ENCODE results near the gene RNF168. TPM values are rescaled to one million over a fixed set of nuclear protein-coding genes. Genes with fewer than 3 reads are reported as not detected.
"Not testable (repeated sequence)": the region's sequence is repeated elsewhere in the genome, so short reads cannot be mapped to it uniquely, and the experiment has no call there.

RNF168 gene
- total and polyA plus RNA-seq, 8 donors: 3.2 to 10.8 (median 6.5) TPM

DNA sequence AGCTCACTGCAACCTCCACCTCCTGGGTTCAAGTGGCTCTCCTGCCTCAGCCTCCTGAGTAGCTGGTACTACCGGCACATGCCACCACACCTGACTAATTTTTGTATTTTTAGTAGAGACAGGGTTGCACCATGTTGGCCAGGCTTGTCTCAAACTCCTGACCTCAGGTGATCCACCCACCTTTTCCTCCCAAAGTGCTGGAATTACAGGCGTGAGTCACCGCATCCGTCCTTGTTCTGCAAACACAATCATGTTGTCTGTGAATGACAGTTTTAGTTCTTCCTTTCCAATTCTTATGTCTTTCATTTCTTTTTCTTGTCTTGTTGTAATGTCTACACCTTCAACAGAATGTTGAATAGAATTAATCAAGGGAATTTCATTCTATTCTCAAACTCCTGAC lies 27.9 kb upstream of the RNF168 start:
- TF ChIP-seq, protein P1, sequence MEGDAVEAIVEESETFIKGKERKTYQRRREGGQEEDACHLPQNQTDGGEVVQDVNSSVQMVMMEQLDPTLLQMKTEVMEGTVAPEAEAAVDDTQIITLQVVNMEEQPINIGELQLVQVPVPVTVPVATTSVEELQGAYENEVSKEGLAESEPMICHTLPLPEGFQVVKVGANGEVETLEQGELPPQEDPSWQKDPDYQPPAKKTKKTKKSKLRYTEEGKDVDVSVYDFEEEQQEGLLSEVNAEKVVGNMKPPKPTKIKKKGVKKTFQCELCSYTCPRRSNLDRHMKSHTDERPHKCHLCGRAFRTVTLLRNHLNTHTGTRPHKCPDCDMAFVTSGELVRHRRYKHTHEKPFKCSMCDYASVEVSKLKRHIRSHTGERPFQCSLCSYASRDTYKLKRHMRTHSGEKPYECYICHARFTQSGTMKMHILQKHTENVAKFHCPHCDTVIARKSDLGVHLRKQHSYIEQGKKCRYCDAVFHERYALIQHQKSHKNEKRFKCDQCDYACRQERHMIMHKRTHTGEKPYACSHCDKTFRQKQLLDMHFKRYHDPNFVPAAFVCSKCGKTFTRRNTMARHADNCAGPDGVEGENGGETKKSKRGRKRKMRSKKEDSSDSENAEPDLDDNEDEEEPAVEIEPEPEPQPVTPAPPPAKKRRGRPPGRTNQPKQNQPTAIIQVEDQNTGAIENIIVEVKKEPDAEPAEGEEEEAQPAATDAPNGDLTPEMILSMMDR (IDR thresholded peaks at IDR 0.05): no peak
- intact Hi-C loops (cut with DNase I): no loop called here
- H3K9me3 ChIP-seq: no peaks in the 10 kb centered on the region
- H3K4me3 ChIP-seq: no peak overlapping the region
- WGBS, 2 donors: 76 to 93% methylated on average over 4 of the region's 4 CpGs
- DNase-seq (no peak), FAIRE-seq (no peak), ATAC-seq (no peak)
- no peaks in the 10 kb centered on the region for H3K4me1 ChIP-seq
- H3K27me3 ChIP-seq: peaks cover 0 to 4% (median 0%) of the 10 kb centered on the region in 4 donors
- no peak overlapping the region for H3K27ac ChIP-seq
- no peaks in the 10 kb centered on the region for H3K36me3 ChIP-seq

DNA sequence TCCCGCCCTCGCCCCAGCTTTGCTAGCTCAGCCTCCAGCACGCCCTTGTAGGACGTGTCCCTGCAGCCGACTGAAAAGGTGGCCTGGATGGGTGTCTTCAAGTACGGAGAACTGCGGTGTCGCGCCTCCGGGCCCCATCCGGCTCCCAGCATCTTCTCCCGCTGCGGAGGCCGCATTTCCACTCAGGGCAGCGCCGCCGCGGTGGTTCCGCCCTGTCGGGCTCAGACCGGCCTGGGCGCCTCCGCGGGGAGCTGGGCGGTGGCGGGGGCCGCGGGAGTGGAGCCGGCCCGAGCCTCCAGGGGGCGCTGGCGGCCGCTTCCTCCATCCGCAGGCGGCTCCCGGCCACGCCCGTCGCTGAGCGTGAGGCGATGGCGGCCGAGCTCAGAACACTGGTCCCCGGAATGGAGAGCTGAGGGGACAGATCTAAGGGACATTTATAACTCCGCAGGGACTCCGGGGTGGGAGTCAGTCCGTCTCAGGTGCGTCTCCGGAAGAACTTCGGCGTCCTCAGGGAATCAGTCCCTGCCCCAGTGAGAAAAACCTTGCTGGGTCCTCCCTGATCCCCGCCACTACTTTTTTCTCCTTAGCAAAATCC lies 25.2 kb upstream of the RNF168 start:
- peak; percentile 90 to 100 (median 96) for ATAC-seq
- no peaks in the 10 kb centered on the region for H3K4me1 ChIP-seq
- H3K27ac ChIP-seq: peak overlapping the region in 1 of 4 donors; percentile 39
- H3K36me3 ChIP-seq: no peaks in the 10 kb centered on the region
- TF ChIP-seq, protein P1 (IDR thresholded peaks at IDR 0.05): peak; percentile 36 to 81 (median 53)
- intact Hi-C loops (cut with DNase I): no loop called here
- FAIRE-seq: no peak
- DNase-seq: peak; percentile 17 to 85 (median 57)
- H3K9me3 ChIP-seq: no peaks in the 10 kb centered on the region
- peak overlapping the region in 3 of 4 donors; percentile 12 to 39 (median 35) for H3K4me3 ChIP-seq
- peaks cover 0 to 4% (median 0%) of the 10 kb centered on the region in 4 donors for H3K27me3 ChIP-seq
- 6 to 7% methylated on average over 51 to 52 of the region's 52 CpGs for WGBS, 2 donors

DNA sequence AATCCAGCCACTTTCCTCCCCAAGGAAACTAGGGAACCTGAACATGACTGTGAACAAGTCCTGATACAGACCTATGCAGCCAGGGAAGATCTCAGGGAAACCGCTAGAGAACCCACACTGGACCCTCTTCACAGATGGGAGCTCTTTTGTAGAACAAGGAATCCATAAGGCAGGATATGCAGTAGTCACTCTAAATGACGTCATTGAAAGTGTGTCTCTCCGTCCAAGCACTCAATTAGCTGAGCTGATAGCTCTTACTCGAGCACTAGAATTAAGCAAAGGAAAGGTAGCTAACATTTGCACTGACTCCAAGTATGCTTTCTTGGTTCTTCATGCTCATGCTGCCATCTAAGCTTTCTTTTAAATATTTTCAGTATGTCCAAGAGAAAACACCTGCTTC lies 21.6 kb upstream of the RNF168 start:
- H3K4me3 ChIP-seq: no peak overlapping the region
- WGBS, 2 donors: 67 to 82% methylated on average over 4 of the region's 4 CpGs
- H3K27ac ChIP-seq: no peak overlapping the region
- H3K27me3 ChIP-seq: no peaks in the 10 kb centered on the region
- DNase-seq (no peak), ATAC-seq (no peak), FAIRE-seq (no peak)
- intact Hi-C loops (cut with DNase I): no loop called here
- H3K9me3 ChIP-seq: no peaks in the 10 kb centered on the region
- no peaks in the 10 kb centered on the region for H3K36me3 ChIP-seq
- TF ChIP-seq, protein P1 (IDR thresholded peaks at IDR 0.05): no peak
- H3K4me1 ChIP-seq: no peaks in the 10 kb centered on the region

DNA sequence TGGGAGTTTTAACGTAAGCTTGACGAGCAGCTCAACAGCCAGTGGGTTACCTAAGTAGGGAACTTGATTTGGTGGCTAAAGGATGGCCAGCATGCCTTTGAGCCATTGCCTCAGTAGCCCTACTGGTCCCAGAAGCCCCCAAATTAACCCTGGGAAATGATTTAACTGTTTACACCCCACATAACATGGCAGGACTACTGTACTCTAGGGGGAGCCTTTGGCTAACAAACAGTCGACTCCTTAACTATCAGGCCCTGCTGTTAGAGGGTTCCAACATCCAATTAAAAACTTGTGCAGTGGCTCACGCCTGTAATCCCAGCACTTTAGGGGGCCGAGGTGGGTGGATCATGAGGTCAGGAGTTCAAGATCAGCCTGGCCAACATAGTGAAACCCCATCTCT lies 21.0 kb upstream of the RNF168 start:
- TF ChIP-seq, protein P1 (IDR thresholded peaks at IDR 0.05): no peak
- intact Hi-C loops (cut with DNase I): no loop called here
- Histone ChIP-seq H3K36me3 (no peaks in the 10 kb centered on the region), H3K27ac (no peak overlapping the region), H3K4me3 (no peak overlapping the region), H3K4me1 (no peaks in the 10 kb centered on the region), H3K9me3 (no peaks in the 10 kb centered on the region), H3K27me3 (no peaks in the 10 kb centered on the region)
- WGBS, 2 donors: 51 to 57% methylated on average over 5 of the region's 5 CpGs
- DNase-seq (no peak), ATAC-seq (no peak), FAIRE-seq (no peak)

DNA sequence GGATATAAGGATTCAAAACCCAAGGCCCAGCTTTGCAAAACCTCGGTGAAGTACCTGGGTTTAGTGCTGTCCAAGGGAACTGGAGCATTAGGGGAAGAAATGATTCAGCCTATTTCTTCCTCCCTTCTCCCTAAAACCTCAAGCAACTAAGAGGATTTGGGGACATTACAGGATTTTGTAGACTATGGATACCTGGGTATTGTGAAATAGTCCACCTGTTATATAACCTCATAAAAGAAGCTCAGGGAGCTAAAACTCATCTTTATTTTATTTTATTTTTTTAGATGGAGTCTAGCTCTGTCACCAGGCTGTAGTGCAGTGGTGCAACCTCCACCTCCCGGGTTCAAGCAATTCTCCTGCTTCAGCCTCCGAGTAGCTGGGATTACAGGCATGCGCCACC lies 20.3 kb upstream of the RNF168 start:
- Histone ChIP-seq H3K9me3 (no peaks in the 10 kb centered on the region), H3K4me3 (no peak overlapping the region), H3K4me1 (no peaks in the 10 kb centered on the region), H3K27ac (no peak overlapping the region), H3K27me3 (no peaks in the 10 kb centered on the region), H3K36me3 (no peaks in the 10 kb centered on the region)
- WGBS, 2 donors: 91 to 96% methylated on average over 4 of the region's 4 CpGs
- TF ChIP-seq, protein P1 (IDR thresholded peaks at IDR 0.05): no peak
- DNase-seq (no peak), ATAC-seq (no peak), FAIRE-seq (no peak)
- intact Hi-C loops (cut with DNase I): no loop called here

DNA sequence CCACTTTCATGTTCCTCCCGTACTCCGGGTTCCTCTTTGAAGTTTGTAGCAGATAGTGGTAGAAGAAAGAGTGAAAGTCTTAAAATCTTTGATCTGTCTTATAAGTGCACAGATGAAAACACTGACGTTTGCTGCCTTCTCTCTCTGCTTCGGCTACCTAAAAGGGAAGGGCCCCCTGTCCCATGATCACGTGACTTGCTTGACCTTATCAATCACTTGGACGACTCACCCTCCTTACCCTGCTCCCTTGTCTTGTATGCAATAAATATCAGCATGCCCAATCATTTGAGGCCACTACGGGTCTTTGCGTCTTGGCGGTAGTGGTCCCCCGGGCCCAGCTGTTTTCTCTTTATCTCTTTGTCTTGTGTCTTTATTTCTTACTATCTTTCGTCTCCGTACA lies 17.7 kb upstream of the RNF168 start:
- intact Hi-C loops (cut with DNase I): not testable (repeated sequence)

More for the DNA sequence above, 17.7 kb upstream of the RNF168 start:
- not testable (repeated sequence) for H3K4me1 ChIP-seq, H3K27ac ChIP-seq, FAIRE-seq, H3K27me3 ChIP-seq, H3K4me3 ChIP-seq, H3K36me3 ChIP-seq, DNase-seq, H3K9me3 ChIP-seq, ATAC-seq
- 71 to 79% methylated on average over 12 of the region's 12 CpGs for WGBS, 2 donors

Data from pancreas (tissue), 10 donors.